GM20000 (cell line): ENCODE results near the gene SLC39A11.

Source experiments
- DNase-seq: peaks from one replicate; pipeline ENCODE4 v3.0.0; 2012; ENCODE audit warnings: low spot score
- TF ChIP-seq, protein P1 (sequence below): IDR thresholded peaks from 2 replicates; pipeline ENCODE4 v1.5.1; 2012; ENCODE audit warnings: mild to moderate bottlenecking, control low read depth; ENCODE audit errors: extremely low read depth, missing control alignments

The SLC39A11 gene

DNA sequence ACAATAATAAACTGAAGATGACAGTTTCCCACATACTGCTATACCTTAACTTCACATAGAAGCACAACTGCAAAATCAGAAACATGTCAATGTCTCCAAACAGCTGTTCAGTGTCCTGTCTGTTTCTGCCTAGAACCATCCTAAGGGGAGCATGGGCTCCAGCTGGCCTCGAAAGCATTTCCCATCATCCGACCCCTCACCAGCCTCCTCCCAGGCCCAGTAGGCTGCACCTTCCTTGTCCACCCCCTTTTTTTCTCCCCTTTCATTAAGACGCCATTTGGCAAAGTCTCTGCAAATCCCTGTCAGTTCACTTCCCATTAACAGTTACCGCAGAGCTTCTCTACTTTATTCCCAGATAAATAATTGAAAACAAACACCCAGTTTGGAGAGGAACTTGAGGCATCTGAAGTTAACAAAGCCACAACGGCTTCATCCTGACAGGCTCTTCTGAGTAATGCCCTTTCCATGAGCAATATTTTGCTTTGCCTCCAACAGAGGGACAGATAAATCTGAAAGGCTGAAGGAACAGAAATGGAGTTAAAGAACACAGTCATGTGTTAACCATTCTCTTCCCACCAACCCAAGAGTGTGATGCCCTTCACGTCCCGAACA is 65.3 kb downstream of the SLC39A11 start:
- DNase-seq, result no peak
- TF ChIP-seq, protein P1, sequence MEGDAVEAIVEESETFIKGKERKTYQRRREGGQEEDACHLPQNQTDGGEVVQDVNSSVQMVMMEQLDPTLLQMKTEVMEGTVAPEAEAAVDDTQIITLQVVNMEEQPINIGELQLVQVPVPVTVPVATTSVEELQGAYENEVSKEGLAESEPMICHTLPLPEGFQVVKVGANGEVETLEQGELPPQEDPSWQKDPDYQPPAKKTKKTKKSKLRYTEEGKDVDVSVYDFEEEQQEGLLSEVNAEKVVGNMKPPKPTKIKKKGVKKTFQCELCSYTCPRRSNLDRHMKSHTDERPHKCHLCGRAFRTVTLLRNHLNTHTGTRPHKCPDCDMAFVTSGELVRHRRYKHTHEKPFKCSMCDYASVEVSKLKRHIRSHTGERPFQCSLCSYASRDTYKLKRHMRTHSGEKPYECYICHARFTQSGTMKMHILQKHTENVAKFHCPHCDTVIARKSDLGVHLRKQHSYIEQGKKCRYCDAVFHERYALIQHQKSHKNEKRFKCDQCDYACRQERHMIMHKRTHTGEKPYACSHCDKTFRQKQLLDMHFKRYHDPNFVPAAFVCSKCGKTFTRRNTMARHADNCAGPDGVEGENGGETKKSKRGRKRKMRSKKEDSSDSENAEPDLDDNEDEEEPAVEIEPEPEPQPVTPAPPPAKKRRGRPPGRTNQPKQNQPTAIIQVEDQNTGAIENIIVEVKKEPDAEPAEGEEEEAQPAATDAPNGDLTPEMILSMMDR, result no peak

DNA sequence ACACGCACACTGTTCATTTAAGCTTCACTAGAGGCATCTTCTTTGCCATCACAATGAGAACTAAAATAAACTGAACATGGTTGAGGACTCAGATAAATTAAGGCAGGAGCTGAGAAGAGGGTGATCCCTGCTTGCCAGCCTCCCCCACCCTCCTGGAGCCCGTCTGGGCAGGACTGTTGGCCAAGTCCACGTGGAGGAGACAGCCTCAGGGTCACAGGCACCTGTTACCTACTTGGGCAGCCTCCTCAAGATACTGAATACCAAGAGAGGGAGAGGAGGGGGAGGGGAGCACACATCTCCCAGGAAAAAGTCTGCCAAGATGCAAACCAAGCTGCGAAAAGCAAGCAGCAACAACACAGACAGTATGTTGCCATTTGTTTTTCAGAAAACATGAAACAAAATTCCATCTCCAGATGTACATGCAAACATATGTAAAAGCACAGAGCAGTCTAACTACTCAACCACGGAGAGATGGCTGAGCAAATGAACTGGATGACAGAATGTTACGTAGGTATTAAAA is 67.4 kb downstream of the SLC39A11 start:
- TF ChIP-seq, protein P1, result no peak

DNA sequence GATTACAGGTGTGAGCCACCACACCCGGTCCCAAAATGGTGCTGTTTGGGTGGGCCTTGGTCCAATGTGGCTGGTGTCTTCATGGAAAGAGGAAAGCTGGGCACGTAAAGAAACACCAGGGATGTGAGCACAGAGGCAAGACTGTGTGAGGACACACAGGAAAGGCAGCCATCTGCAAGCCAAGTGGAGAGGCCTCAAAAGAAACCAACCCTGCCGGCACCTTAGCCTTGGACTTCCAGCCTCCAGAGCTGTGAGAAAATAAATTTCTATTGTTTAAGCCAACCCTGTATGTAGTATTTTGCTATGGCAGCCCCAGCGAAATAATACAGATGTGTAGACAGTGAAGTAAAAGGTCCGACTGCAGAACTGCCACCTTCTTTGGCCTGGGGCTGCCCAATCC is 68.7 kb downstream of the SLC39A11 start:
- DNase-seq, result no peak
- TF ChIP-seq, protein P1, result no peak

More for the DNA sequence above, 67.4 kb downstream of the SLC39A11 start:
- DNase-seq, result no peak

DNA sequence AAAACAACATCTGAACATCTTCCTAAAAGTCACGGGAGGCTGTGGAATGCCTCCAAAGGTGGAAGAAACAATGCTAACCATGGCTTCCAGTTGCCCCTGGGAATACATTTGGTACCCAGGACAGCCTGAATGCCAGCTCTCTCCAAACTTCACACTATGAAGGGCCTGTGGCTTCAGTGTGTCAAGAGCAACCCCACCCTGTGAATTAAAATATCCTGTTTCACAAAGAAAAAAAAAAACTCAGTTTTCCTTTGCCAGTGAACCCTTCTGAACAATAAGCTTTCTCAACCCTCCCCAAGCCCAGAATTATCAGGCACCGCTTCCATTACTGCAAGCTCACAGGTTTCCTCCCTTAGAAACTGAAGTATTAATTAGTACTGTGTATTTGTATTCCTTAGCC is 69.8 kb downstream of the SLC39A11 start:
- TF ChIP-seq, protein P1, result no peak
- no peak for DNase-seq

DNA sequence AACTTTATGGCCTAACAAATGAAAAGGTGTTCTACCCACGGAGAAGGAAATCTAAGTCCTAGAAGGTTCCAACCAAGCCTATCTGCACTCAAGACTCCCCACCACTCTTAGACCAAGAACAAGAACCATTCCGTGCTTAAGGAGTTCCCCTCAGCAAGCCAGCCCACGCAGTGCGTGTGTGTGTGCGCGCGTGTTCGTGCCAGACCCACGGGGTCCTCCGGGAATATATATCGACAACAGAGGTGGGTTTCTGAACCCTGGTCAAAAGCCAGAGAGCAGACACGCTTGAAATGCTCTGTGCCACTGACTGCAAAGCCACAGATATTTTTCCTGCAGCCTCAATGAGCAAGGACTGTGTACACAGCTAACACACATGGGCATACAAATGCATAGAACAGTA is 70.7 kb downstream of the SLC39A11 start:
- TF ChIP-seq, protein P1, result no peak

DNA sequence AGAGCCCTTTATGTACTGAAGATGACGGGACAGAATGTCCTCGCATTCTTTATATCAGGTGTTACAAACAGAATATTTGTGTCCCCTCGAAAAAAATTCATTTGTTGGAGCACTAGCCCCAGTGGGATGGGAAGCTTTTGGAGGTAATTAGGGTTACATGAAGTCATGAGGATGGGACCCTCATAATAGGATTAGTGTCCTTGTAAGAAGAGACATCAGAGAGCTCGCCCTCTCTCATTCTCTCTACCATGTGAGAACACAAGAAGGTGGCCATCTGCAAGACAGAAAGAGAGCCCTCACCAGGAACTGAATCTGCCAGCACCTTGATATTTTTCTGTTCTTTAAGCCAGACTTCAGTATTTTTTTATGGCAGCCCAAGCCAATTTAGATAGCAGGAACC is 72.4 kb downstream of the SLC39A11 start:
- no peak for DNase-seq
- TF ChIP-seq, protein P1, result no peak

More for the DNA sequence above, 70.7 kb downstream of the SLC39A11 start:
- DNase-seq, result no peak

DNA sequence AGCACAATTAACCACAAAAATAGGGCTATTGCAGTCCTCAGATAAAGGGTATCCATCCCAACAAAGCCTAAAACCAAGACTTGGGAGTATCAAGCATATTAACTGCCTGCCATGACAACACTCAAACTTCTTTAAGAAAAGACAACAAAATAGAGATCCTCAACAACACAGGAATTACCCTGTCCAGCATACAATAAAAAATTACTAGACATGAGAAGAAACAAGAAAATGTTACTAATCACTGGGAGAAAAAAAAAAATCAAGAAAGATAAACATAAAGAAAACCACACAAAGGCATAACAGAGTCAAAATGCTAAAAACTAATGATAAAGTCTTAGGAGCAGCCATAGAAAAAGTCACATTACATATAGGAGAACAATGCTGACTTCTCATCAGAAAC is 73.9 kb downstream of the SLC39A11 start:
- TF ChIP-seq, protein P1, result no peak
- no peak for DNase-seq
